ENCODE measurements around the gene ADAMTS6. TPM values are rescaled to one million over a fixed set of nuclear protein-coding genes. Genes with fewer than 3 reads are reported as not detected.
A peak's percentile ranks its signal among the peaks of the same experiment; 100 is the strongest.

ADAMTS6 gene
- total RNA-seq (11.9 and 12.3 TPM in 2 replicates), polyA plus RNA-seq (3.6 and 4.1 TPM in 2 replicates), polyA minus RNA-seq (7.5 and 10.8 TPM in 2 replicates)
- total RNA-seq (2013) = 11.3 TPM

DNA sequence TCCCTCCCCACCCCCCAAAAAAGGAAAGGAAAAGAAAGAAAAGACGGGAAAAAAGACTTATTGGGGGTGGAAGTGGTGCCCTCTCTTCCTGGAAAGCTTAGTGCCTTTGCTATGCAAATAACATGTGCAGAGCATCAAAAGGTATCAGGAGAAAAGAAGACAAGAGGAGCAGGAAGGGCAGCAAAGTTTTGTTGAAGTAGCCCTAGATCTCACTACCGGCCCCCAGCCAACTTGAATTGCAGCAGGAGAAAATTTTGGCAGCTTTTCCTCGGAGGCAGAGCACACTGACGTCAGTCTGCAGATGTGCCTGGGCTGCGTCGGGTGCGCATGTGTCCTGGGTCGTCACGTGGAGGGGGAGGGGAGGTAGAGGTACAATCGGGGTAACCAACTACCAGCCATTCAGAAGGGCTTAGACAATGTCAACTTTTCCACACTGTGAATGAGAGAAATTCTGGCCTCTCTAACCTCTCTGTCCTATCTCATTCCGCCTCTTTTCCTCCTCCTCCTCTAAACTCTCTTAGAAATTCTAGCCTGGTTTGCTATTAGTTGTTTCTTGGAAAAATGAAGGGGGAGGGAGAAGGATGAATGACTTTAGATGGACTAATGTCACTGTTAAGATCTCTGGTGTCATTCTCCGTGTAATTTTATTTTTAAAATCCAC lies at the start of gene ADAMTS6:
Gene ADAMTS6 (minus strand): TSS at position 286 of the 661 bp plus-strand sequence. CDS start 8,247 bp downstream, outside the sequence.
- 0% methylated on average over 3 of the region's 12 CpGs for WGBS (ENCODE audit: insufficient coverage)
- intact Hi-C loops (cut with micrococcal nuclease) = loop anchor here (1.0 to 10.0 kb wide), 6 partner anchors 81 to 713 kb away; partner anchors contain the start of genes CENPK, CWC27, PPWD1 and SREK1IP1
- Mint-ChIP-seq H3K27me3 (no peaks in the 10 kb centered on the region), H3K4me3 (no peak within 1 kb of the TSS), H3K9me3 (ENCODE audit: insufficient read depth) (no peaks in the 10 kb centered on the region), H3K4me1 (peaks cover 7% of the 10 kb centered on the region), H3K27ac (peak within 1 kb of the TSS; percentile 90)
- Histone ChIP-seq H3K4me1 (ENCODE audit: control insufficient read depth in 2 of 2, insufficient read depth in 2 of 2, low read length in 2 of 2) (peaks cover 0 to 12% of the 10 kb centered on the region in 2 donors), H3K9me3 (ENCODE audit: control extremely low read depth in 1 of 3, control insufficient read depth in 2 of 3, insufficient read depth in 1 of 3, low read length in 2 of 3) (no peaks in the 10 kb centered on the region), H2AFZ (ENCODE audit: insufficient read depth, low read depth, low read length, poor library complexity, severe bottlenecking) (peak within 1 kb of the TSS; percentile 97), H3K27me3 (replicated peaks in 1 of 4; ENCODE audit: control extremely low read depth in 1 of 4, control insufficient read depth in 3 of 4, insufficient read depth in 4 of 4, low read length in 3 of 4) (no peaks in the 10 kb centered on the region), H3K9ac (ENCODE audit: low read length) (peak within 1 kb of the TSS; percentile 98), H3K4me2 (replicated peaks; ENCODE audit: low read depth, low read length, poor library complexity, severe bottlenecking) (peak within 1 kb of the TSS; percentile 84), H3K36me3 (replicated peaks in 1 of 2; ENCODE audit: control extremely low read depth in 1 of 2, control insufficient read depth in 1 of 2, extremely low read depth in 1 of 2, insufficient read depth in 2 of 2, low read length in 1 of 2) (no peaks in the 10 kb centered on the region), H3K27ac (ENCODE audit: low read length in 2 of 2) (peak within 1 kb of the TSS; percentile 55 to 81), H3K4me3 (ENCODE audit: control extremely low read depth in 1 of 5, extremely low read depth in 1 of 5, insufficient read depth in 1 of 5, low read depth in 2 of 5, low read length in 4 of 5) (peak within 1 kb of the TSS; percentile 69 to 99 (median 74)), H4K20me1 (ENCODE audit: control insufficient read depth, insufficient read depth, low read length, poor library complexity, severe bottlenecking) (no peaks in the 10 kb centered on the region), H3K79me2 (ENCODE audit: control insufficient read depth, insufficient read depth, low read length) (peaks cover 7% of the 10 kb centered on the region)
- ChIA-PET POLR2A (interaction anchor here (0.7 kb wide), 2 partner anchors 202 to 673 kb away, joined by 3 to 5 read pairs; no protein-coding TSS in a partner anchor), CTCF (interaction anchor here (0.7 to 8.0 kb wide), 14 partner anchors 22 to 846 kb away, joined by 3 to 160 read pairs (median 11); no protein-coding TSS in a partner anchor)
- DNase-seq (peak; percentile 85), ATAC-seq (ENCODE audit: low read depth) (peak; percentile 87)
- TF ChIP-seq CTCF (IDR thresholded peaks at IDR 0.05) (no peak), EZH2 (IDR thresholded peaks at IDR 0.05; ENCODE audit: borderline replicate concordance, insufficient read depth, low read depth, low read length, poor library complexity, severe bottlenecking) (no peak)

- no peak overlapping the region for H3K27ac ChIP-seq (ENCODE audit: low read length in 2 of 2)
- CTCF ChIA-PET = no interaction called here
- no peaks in the 10 kb centered on the region for H3K36me3 ChIP-seq (replicated peaks in 1 of 2; ENCODE audit: control extremely low read depth in 1 of 2, control insufficient read depth in 1 of 2, extremely low read depth in 1 of 2, insufficient read depth in 2 of 2, low read length in 1 of 2)
- Mint-ChIP-seq H3K27me3 (no peaks in the 10 kb centered on the region), H3K4me3 (no peak overlapping the region), H3K27ac (no peak overlapping the region), H3K4me1 (no peaks in the 10 kb centered on the region), H3K9me3 (ENCODE audit: insufficient read depth) (no peaks in the 10 kb centered on the region)
- no peaks in the 10 kb centered on the region for H3K79me2 ChIP-seq (ENCODE audit: control insufficient read depth, insufficient read depth, low read length)
- WGBS (ENCODE audit: insufficient coverage) = no CpG with 5 or more reads among the region's 1 CpG
- POLR2A ChIA-PET = no interaction called here
- H3K4me3 ChIP-seq (ENCODE audit: control extremely low read depth in 1 of 5, extremely low read depth in 1 of 5, insufficient read depth in 1 of 5, low read depth in 2 of 5, low read length in 4 of 5) = no peak overlapping the region
- DNase-seq = no peak
- no peaks in the 10 kb centered on the region for H3K27me3 ChIP-seq (replicated peaks in 1 of 4; ENCODE audit: control extremely low read depth in 1 of 4, control insufficient read depth in 3 of 4, insufficient read depth in 4 of 4, low read length in 3 of 4)
- no peak overlapping the region for H3K9ac ChIP-seq (ENCODE audit: low read length)
- H3K4me2 ChIP-seq (replicated peaks; ENCODE audit: low read depth, low read length, poor library complexity, severe bottlenecking) = no peak overlapping the region
- H3K4me1 ChIP-seq (ENCODE audit: control insufficient read depth in 2 of 2, insufficient read depth in 2 of 2, low read length in 2 of 2) = no peaks in the 10 kb centered on the region
- intact Hi-C loops (cut with micrococcal nuclease) = no loop called here
- no peaks in the 10 kb centered on the region for H3K9me3 ChIP-seq (ENCODE audit: control extremely low read depth in 1 of 3, control insufficient read depth in 2 of 3, insufficient read depth in 1 of 3, low read length in 2 of 3)
- no peaks in the 10 kb centered on the region for H4K20me1 ChIP-seq (ENCODE audit: control insufficient read depth, insufficient read depth, low read length, poor library complexity, severe bottlenecking)
- no peak overlapping the region for H2AFZ ChIP-seq (ENCODE audit: insufficient read depth, low read depth, low read length, poor library complexity, severe bottlenecking)
- no peak for ATAC-seq (ENCODE audit: low read depth)
- TF ChIP-seq CTCF (IDR thresholded peaks at IDR 0.05) = no peak
- TF ChIP-seq EZH2 (IDR thresholded peaks at IDR 0.05; ENCODE audit: borderline replicate concordance, insufficient read depth, low read depth, low read length, poor library complexity, severe bottlenecking) = no peak
These were observed 49.2 kb upstream of the ADAMTS6 start for GRCh38 chr5:65530904-65531303.
